Muscle layer of duodenum (tissue), 2 donors: ENCODE measurements around the gene FASTKD1.
"Not testable (repeated sequence)": the region's sequence is repeated elsewhere in the genome, so short reads cannot be mapped to it uniquely, and the experiment has no call there.

Experiments
- H3K27ac ChIP-seq: one replicate; pipeline ENCODE4 v1.7.0; 2013; ENCODE audit warnings: mild to moderate bottlenecking, low read length
- H3K27me3 ChIP-seq: one replicate; pipeline ENCODE4 v1.7.0; 2013; ENCODE audit warnings: low read depth, mild to moderate bottlenecking, control low read depth, low read length
- H3K36me3 ChIP-seq, 2 donors: one replicate each; pipeline ENCODE4 v1.7.0; 2013; ENCODE audit warnings: low read length in 2 of 2, control low read depth in 1 of 2, mild to moderate bottlenecking in 1 of 2; ENCODE audit not compliant: insufficient read depth in 2 of 2, control insufficient read depth in 1 of 2
- H3K4me1 ChIP-seq, 2 donors: one replicate each; pipeline ENCODE4 v1.7.0; 2013; ENCODE audit warnings: low read length in 2 of 2, mild to moderate bottlenecking in 2 of 2, control low read depth in 1 of 2, moderate library complexity in 1 of 2; ENCODE audit not compliant: insufficient read depth in 2 of 2, control insufficient read depth in 1 of 2
- H3K4me3 ChIP-seq, 2 donors: one replicate each; pipeline ENCODE4 v1.7.0; 2013; ENCODE audit warnings: low read length in 2 of 2, low read depth in 1 of 2, mild to moderate bottlenecking in 1 of 2
- H3K9me3 ChIP-seq, 2 donors: one replicate each; pipeline ENCODE4 v1.7.0; 2013; ENCODE audit warnings: low read length in 2 of 2, control low read depth in 1 of 2, mild to moderate bottlenecking in 1 of 2; ENCODE audit not compliant: control insufficient read depth in 1 of 2
- donor health status: healthy.

Gene FASTKD1

GRCh38 chr2:169525434-169525833, 48.2 kb downstream of the FASTKD1 start:
- no peaks in the 10 kb centered on the region for H3K4me1 ChIP-seq
- H3K27me3 ChIP-seq, result no peaks in the 10 kb centered on the region
- peaks cover 7 to 10% of the 10 kb centered on the region in 2 donors for H3K36me3 ChIP-seq
- H3K27ac ChIP-seq, result no peak overlapping the region
- no peaks in the 10 kb centered on the region for H3K9me3 ChIP-seq
- no peak overlapping the region for H3K4me3 ChIP-seq

DNA sequence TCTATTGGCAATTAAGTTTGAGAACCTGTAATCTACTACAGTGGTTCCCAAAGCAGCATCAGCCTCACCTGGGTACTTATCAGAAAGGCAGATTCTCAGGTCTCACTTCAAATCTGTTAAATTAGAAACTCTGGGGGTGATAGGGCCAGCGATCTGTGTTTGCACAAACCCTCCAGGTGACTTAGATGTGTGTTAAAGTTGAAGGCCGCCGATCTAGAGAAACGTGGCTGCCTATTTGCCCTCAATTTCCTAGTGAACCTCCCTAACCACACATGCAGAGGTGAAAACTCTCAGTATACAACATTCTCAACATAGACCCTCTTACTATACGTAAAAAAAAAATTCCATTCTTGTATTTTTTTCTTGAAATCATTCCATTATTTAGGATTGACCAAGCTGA, 50.0 kb downstream of the FASTKD1 start:
- no peaks in the 10 kb centered on the region for H3K27me3 ChIP-seq
- H3K4me3 ChIP-seq, result no peak overlapping the region
- H3K27ac ChIP-seq, result no peak overlapping the region
- peaks cover 0 to 6% of the 10 kb centered on the region in 2 donors for H3K36me3 ChIP-seq
- no peaks in the 10 kb centered on the region for H3K4me1 ChIP-seq
- no peaks in the 10 kb centered on the region for H3K9me3 ChIP-seq

GRCh38 chr2:169520896-169521295, 52.8 kb downstream of the FASTKD1 start:
- H3K36me3 ChIP-seq, result peaks cover 0 to 6% of the 10 kb centered on the region in 2 donors
- H3K9me3 ChIP-seq, result no peaks in the 10 kb centered on the region
- H3K4me1 ChIP-seq, result no peaks in the 10 kb centered on the region
- H3K4me3 ChIP-seq, result no peak overlapping the region
- no peaks in the 10 kb centered on the region for H3K27me3 ChIP-seq
- H3K27ac ChIP-seq, result no peak overlapping the region

- not testable (repeated sequence) for H3K36me3 ChIP-seq, H3K4me1 ChIP-seq, H3K4me3 ChIP-seq, H3K9me3 ChIP-seq, H3K27me3 ChIP-seq, H3K27ac ChIP-seq
Observed at GRCh38 chr2:169516488-169516995, 57.1 kb downstream of the FASTKD1 start.

- H3K4me3 ChIP-seq, H3K27ac ChIP-seq, H3K36me3 ChIP-seq, H3K9me3 ChIP-seq, H3K4me1 ChIP-seq, H3K27me3 ChIP-seq: not testable (repeated sequence)
Observed at GRCh38 chr2:169514758-169515157, 58.9 kb downstream of the FASTKD1 start.

- H3K4me3 ChIP-seq, result no peak overlapping the region
- peaks cover 0 to 4% of the 10 kb centered on the region in 2 donors for H3K36me3 ChIP-seq
- H3K9me3 ChIP-seq, result no peaks in the 10 kb centered on the region
- H3K27me3 ChIP-seq, result no peaks in the 10 kb centered on the region
- no peak overlapping the region for H3K27ac ChIP-seq
- H3K4me1 ChIP-seq, result peaks cover 3 to 11% of the 10 kb centered on the region in 2 donors
Observed at GRCh38 chr2:169513926-169514325, 59.7 kb downstream of the FASTKD1 start.

DNA sequence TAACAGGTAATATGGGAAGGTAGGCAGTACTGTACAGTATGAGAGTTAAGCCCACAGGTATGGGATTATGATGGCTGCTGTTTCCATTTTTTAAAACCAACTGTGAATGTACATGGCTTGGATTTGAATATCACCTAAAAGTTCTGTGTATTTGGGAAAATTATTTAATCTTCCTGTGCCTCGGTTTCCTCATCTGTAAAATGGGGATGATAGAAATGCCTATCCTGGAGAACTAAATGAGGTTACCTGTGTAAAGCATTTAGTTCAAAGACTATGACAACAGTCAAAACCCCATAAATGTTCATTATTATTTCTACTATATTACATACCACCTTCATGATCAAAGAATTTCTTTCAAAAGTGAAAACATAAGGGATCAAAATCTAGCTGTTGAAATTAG, 60.6 kb downstream of the FASTKD1 start:
- H3K4me1 ChIP-seq, result peaks cover 3 to 11% of the 10 kb centered on the region in 2 donors
- no peak overlapping the region for H3K27ac ChIP-seq
- no peaks in the 10 kb centered on the region for H3K9me3 ChIP-seq
- H3K27me3 ChIP-seq, result no peaks in the 10 kb centered on the region
- peaks cover 0 to 4% of the 10 kb centered on the region in 2 donors for H3K36me3 ChIP-seq
- H3K4me3 ChIP-seq, result no peak overlapping the region

GRCh38 chr2:169512525-169512924, 61.1 kb downstream of the FASTKD1 start:
- Histone ChIP-seq H3K4me3 (no peak overlapping the region), H3K9me3 (no peaks in the 10 kb centered on the region), H3K4me1 (peaks cover 3 to 11% of the 10 kb centered on the region in 2 donors), H3K27ac (no peak overlapping the region), H3K27me3 (no peaks in the 10 kb centered on the region), H3K36me3 (peaks cover 0 to 4% of the 10 kb centered on the region in 2 donors)

DNA sequence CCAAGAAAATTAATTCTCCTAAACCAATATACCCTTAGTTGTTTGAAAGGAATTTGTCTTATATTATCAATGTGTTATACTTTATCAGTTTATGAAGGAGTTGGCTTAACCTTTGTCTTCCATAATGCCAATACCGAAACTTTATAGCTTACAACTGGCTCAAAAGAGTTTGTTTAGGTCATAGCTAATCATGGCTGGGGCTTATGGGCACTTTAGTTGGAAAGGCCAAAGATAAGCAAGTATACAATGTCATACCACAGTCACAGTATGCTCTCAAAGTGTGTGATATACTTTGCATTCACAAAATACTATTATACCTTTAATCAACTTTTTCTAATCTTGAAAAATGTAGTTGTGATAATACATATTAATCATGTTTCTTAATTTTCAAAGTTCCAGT, 61.8 kb downstream of the FASTKD1 start:
- no peak overlapping the region for H3K4me3 ChIP-seq
- H3K27me3 ChIP-seq, result no peaks in the 10 kb centered on the region
- peaks cover 0 to 4% of the 10 kb centered on the region in 2 donors for H3K36me3 ChIP-seq
- H3K27ac ChIP-seq, result no peak overlapping the region
- no peaks in the 10 kb centered on the region for H3K9me3 ChIP-seq
- peaks cover 3 to 11% of the 10 kb centered on the region in 2 donors for H3K4me1 ChIP-seq

DNA sequence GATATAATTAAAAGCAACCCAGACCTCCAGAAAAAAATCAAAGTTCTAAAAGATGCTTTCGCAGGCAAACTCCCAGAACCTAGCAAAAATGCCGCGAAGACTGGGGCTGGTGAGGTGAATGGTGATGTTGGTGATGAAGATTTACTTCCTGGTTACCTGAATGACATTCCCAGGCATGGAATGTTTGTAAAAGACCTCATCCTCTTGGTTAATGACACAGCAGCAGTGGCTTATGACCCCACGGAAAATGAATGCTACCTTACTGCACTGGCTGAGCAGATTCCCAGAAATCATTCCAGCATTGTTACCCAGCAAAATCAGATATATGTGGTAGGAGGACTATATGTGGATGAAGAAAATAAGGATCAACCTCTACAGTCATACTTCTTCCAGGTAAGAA, 63.2 kb downstream of the FASTKD1 start:
- Histone ChIP-seq H3K27ac (no peak overlapping the region), H3K4me3 (no peak overlapping the region), H3K4me1 (peaks cover 3 to 11% of the 10 kb centered on the region in 2 donors), H3K27me3 (no peaks in the 10 kb centered on the region), H3K36me3 (peaks cover 0 to under 1% of the 10 kb centered on the region in 2 donors), H3K9me3 (no peaks in the 10 kb centered on the region)

- H3K4me3 ChIP-seq, result no peak overlapping the region
- H3K9me3 ChIP-seq, result no peaks in the 10 kb centered on the region
- peaks cover 3 to 11% of the 10 kb centered on the region in 2 donors for H3K4me1 ChIP-seq
- peaks cover 0 to under 1% of the 10 kb centered on the region in 2 donors for H3K36me3 ChIP-seq
- H3K27ac ChIP-seq, result no peak overlapping the region
- no peaks in the 10 kb centered on the region for H3K27me3 ChIP-seq
Observed at GRCh38 chr2:169509955-169510354, 63.7 kb downstream of the FASTKD1 start.

GRCh38 chr2:169509298-169509885, 64.3 kb downstream of the FASTKD1 start, which contains the start of gene KLHL41:
Gene KLHL41 (plus strand): TSS chr2:169509702. CDS start chr2:169509779, 77 bp downstream.
- no peak within 1 kb of the TSS for H3K27ac ChIP-seq
- H3K4me1 ChIP-seq, result peaks cover 3 to 11% of the 10 kb centered on the region in 2 donors
- H3K36me3 ChIP-seq, result peaks cover 0 to 5% of the 10 kb centered on the region in 2 donors
- H3K9me3 ChIP-seq, result no peaks in the 10 kb centered on the region
- H3K4me3 ChIP-seq, result no peak within 1 kb of the TSS
- no peaks in the 10 kb centered on the region for H3K27me3 ChIP-seq
